Fibroblast of skin of scalp (primary cell): ENCODE results near the gene ELP5. TPM values are rescaled to one million over a fixed set of nuclear protein-coding genes. Genes with fewer than 3 reads are reported as not detected.

Experiments
- DNase-seq: peaks from one replicate; pipeline ENCODE4 v3.0.0-alpha.2; 2013
- polyA plus RNA-seq, 2 experiments: library from polyadenylated mRNA; unstranded; fragments of 120-200 nt; gene quantifications; one replicate each; pipeline ENCODE4 v1.2.1, GENCODE V29; 2013; ENCODE audit not compliant: insufficient read length in 2 of 2

The ELP5 gene
- polyA plus RNA-seq (2013, experiment 1 of 2; ENCODE audit: insufficient read length), result 42.9 TPM
- 43.3 TPM for polyA plus RNA-seq (2013, experiment 2 of 2; ENCODE audit: insufficient read length)

DNA sequence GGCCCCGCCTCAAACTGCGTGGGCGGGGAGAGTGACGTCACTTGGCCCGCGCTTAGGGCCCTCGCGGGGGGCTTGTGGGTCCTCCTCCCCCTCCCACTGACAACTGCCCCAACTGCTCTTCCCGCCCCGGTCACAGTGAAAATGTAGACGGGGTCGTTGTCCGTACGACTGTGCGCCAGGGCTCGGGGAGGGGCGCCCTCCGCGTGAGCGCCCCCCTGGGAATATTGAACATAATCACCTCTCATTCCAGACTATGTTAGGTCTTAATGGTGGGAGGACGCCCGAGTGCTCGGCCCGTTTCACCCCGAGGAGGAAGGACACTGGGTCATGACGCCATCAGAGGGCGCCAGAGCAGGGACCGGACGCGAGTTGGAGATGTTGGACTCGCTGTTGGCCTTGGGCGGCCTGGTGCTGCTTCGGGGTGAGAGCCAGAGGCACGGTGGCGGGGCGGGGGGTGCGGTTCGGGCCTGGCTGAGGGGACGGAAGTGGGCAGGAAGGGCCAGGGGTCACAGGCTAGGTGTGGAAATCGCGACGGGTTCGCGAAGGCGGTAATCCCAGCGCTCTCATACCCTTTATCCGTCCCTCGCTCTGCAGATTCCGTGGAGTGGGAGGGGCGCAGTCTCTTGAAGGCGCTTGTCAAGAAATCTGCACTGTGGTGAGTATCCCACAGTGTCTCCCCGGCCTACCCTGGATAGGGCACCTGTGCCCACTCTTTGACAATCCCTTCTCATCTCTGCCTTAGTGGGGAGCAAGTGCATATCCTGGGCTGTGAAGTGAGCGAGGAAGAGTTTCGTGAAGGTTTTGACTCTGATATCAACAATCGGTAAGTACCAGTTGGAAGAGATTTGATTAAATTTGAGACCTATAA, at the start of gene ELP5:
Gene ELP5, plus strand, starts transcription at position 40 of the 868 bp plus-strand sequence. Its CDS starts 336 bp downstream, at position 376.
- DNase-seq, result peak; percentile 97

DNA sequence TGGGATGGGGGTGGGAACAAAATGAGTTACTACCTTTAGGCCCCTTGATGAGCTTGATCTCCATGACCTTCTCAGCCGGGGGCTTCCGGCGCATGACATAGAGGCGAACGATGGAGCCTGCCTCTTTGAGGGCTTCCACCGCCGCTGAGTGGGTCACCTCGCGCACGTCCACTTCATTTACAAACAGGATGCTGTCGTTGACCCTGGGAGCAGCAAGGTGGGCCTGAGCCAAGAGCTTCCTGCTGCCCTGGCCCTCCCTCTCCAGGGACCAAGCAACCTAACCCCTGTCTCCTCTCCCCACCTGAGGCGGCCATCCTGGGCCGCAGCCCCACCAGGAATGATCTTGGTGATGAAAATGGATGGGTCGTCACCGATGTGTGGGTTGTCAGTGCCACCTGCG, 48.6 kb upstream of the ELP5 start:
- no peak for DNase-seq

DNA sequence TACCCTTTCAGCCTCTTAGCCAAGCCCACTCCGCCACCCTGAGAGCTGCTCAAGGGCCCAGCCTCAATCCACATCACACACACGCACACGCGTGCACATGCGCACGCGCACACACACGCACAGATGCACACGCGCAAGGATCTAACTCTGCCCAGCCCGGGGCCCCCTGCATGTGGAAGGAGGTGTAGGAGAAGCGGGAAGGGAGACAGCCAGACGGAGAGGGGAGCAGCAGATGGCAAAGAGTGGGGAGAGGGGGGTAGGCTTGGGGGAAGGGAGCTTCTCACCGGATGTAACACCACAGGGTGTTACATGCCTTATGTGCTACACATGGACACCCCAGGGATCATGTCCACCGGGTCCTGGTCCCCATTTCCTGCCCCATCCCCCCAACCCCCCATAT, 47.7 kb upstream of the ELP5 start:
- peak; percentile 54 for DNase-seq

DNA sequence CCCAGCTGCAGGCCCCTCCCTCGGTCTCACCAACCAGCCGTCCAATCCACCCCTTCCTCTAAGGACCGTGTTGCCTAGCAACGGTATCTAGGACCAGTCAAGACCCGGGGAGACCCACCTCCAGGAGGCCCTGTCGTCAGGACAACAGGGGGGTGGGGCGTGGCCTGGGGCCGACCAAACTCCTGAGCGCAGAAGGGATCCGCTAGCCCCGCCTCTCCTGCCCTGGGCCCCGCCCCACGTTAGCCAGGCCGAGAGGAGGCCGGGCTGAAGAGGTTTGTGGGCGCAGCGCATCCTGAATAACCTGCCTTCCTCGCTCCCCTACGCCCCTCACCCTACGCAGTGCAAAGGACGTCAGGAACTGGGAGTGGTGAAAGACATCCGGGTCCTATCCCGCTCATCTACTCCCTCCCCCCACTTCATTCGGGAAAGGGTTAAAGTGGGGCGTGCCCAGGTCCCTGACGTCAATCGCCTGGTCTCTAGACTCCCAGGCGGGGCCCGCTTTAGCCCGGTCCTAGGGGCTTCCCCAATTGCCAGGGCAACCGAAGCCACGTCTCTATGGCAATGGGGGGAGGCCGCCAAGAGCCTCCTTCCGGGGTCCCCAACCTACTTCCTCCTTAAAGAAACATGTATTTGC, 47.1 kb upstream of the ELP5 start:
- peak; percentile 87 for DNase-seq

GRCh38 chr17:7205561-7205960, 46.5 kb upstream of the ELP5 start:
- no peak for DNase-seq

- no peak for DNase-seq
Measured at GRCh38 chr17:7207120-7208001, 44.7 kb upstream of the ELP5 start.

DNA sequence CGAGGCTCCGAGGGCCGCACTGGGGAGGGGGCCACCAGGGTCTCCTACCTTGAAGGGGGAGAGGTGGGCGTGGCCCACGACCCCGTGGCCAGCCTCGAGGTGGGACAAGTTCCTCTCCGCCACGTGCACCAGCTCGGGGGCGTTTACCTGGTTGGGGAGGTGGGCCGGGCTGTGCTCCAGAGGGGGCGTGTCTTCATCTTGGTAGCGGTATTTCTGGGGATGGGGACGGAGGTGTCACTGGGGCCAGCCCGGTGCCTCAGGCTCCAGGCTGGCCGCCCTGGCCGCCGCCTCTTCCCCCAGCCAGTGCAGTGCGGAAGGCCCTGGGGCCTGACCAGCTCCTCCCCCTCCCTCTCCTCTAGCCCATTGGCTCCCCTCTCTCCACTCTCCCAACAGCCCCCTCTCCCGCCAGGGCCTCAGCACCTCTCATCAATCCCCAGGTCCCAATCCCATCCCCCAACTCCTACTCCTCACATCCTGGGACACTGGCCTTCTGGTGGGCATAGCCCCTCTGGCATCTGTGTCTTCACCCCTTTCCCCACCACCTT, 43.9 kb upstream of the ELP5 start:
- DNase-seq, result no peak

GRCh38 chr17:7208754-7209460, 43.1 kb upstream of the ELP5 start:
- no peak for DNase-seq

DNA sequence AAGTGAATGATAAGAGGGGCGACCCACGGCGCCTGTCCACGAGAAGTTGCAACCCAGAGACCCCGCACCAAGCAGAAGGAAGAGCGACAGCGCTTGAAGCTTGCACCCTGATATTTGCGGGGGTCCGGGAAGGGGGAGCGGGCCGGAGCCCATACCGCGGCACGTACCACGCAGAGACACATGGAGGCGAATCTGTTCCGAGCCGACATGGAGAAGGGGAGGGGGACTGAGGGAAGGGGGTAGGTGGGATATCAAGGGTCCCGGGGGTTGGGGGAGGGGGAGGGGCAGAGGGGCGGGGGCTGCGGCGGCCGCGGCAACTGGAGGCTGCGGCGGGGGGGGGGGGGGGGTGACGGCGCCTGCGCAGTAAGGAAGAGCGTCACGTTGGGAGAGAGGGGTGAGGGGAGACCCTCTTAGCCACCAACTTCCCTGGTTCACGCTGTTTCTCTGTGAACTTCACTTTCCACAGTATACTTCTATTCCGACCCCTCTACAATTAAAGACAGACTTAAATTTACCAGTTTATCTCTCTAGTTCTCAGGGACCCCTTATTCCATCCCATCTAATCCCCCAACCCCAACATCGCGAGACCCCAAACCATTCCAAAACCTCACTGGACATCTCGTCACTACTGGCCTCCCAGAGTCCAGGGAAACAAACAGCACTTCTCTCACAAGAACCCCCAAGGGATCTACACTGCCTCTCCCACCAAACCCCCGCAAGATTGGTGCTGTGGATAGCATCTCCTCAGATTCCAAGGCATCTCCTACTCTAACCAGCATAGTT, 40.3 kb upstream of the ELP5 start:
- no peak for DNase-seq

- DNase-seq, result peak; percentile 81
Measured at GRCh38 chr17:7213895-7214299, 38.1 kb upstream of the ELP5 start.

GRCh38 chr17:7214300-7215135, 37.5 kb upstream of the ELP5 start:
- peak; percentile 98 for DNase-seq

GRCh38 chr17:7215136-7215638, 36.8 kb upstream of the ELP5 start:
- no peak for DNase-seq

DNA sequence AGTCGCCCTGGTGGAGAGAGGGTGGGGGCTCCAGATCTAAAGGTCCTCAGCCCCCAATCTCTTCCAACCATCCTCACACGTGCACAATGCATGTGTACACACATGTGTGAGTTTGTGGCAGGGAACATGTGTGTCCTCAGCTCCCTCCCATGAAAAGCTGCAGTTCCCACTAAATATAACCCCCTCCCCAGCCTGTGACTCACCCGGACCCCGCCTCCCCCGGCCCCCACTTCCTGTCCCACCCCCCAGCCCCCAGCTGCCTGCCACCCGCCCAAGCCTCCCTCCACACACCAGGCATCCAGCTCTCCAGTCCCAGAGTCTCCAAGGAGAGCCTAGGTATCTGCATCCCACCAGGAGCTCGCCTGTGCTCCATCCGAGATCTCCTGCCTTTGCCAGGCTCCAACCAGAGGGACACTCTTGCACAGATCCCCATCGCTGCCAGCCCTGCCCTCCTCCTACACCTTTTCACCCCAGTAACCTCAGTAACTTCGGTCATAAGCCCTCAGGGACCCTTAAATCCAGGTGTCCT, 36.3 kb upstream of the ELP5 start:
- DNase-seq, result peak; percentile 33

DNA sequence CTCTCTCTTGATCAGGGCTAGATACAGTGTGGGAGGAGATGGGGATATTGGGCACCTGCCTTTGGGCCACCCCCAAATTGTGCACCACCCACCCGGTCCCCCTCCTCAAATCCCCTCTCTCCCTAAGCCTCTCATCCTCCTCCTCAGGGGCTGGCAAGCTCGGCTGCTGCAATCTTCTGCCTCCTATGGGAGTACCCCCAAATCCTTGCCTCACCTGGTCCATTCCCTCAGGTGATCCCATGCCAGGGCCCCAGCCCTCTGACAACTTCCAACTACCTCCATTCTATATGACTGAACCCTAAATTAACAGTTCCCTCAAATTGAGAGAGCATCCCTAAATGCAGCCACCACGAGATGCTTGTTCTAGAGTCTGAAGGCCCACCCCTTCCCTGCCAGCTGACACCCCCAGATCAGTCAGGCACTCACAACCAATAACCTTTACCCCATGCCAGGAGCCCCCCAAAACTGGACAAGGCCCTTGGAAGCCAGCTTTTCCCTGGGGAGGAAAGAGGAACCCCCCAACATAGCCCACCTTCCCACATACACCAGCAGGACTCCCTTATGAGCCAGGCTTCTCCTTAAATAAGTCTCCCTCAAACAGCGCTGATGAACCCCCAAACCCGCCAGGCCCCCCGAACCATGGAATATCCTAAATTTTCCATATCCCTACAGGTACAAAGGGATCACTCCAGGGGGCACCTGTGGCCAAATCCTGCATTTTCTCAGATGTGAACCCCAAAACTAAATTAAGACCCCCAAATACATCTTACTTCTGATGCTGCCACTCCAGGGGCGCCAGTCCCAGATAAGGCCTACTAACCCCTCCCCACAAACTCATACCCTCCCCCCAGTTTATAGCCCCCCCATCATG, 35.5 kb upstream of the ELP5 start:
- no peak for DNase-seq

DNA sequence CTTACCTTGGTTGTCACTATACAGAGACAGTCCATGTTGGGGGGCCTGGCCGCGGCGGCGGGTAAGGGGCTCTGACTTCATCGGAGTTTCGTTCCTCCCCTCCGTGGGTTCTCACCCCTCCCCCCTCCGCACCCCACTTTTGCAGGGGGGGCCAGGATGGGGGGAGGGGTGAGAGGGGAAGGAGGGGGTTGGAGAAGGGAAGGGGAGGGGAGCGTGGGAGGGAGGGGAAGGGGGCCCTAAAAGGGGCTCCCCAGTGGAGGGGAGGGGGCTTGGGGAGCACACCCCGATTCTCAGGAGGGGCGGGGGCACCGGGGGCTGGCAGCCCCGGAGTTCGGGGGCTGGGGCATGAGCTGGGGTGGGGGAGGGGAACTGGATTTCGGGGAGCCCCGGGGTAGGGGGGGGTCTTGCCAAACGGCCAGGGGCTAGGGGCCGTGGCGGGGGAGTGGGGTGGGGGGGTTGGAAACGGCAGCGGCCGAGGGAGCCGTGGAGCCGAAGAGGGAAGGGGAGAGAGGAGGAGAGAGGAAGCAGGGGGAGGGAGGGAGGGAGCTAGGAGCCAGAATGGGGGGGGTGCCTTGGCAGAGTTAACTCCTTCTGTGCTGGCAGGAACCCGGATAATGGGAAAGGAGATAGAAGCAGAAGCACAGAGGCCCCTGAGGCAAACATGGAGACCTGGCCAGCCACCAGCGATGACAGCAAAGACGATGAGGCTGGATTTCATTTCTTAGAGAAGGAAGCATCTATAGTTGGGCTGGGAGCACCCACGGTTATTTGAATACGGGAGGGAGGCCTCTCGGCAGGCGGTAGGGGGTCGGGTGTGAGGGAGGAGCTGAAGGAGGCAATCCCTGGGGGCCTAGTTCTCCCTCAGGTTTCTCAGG, 34.7 kb upstream of the ELP5 start:
- peak; percentile 84 for DNase-seq

GRCh38 chr17:7218166-7218565, 33.8 kb upstream of the ELP5 start:
- no peak for DNase-seq

GRCh38 chr17:7218758-7219157, 33.3 kb upstream of the ELP5 start:
- no peak for DNase-seq
